IPS-18a (cell line): ENCODE data around the gene PIK3IP1.
"Not testable (repeated sequence)": the region's sequence is repeated elsewhere in the genome, so short reads cannot be mapped to it uniquely, and the experiment has no call there.

Experiments used
- H3K27ac ChIP-seq: one replicate; pipeline ENCODE4 v1.5.1; 2013; ENCODE audit warnings: low read length
- H3K27me3 ChIP-seq: one replicate; pipeline ENCODE4 v1.6.1; 2013; ENCODE audit warnings: mild to moderate bottlenecking, low read length; ENCODE audit not compliant: control insufficient read depth, insufficient read depth
- H3K36me3 ChIP-seq: one replicate; pipeline ENCODE4 v1.6.1; 2013; ENCODE audit warnings: low read depth, low read length; ENCODE audit not compliant: control insufficient read depth
- H3K4me1 ChIP-seq: one replicate; pipeline ENCODE4 v1.6.1; 2013; ENCODE audit warnings: low read depth, low read length; ENCODE audit not compliant: control insufficient read depth
- H3K4me3 ChIP-seq: one replicate; pipeline ENCODE4 v1.5.1; 2013; ENCODE audit warnings: low read length
- H3K9ac ChIP-seq: one replicate; pipeline ENCODE4 v1.6.1; 2013; ENCODE audit warnings: mild to moderate bottlenecking, low read length, moderate library complexity
- H3K9me3 ChIP-seq: one replicate; pipeline ENCODE4 v1.6.1; 2013; ENCODE audit warnings: low read depth, low read length; ENCODE audit not compliant: control insufficient read depth

The PIK3IP1 gene

GRCh38 chr22:31259798-31260473 lies 32.4 kb downstream of the PIK3IP1 start:
- Histone ChIP-seq H3K4me1 (no peaks in the 10 kb centered on the region), H3K4me3 (no peak overlapping the region), H3K9ac (no peak overlapping the region), H3K36me3 (peaks cover 19% of the 10 kb centered on the region), H3K27ac (no peak overlapping the region), H3K27me3 (no peaks in the 10 kb centered on the region), H3K9me3 (no peaks in the 10 kb centered on the region)

GRCh38 chr22:31253949-31254348 lies 38.3 kb downstream of the PIK3IP1 start:
- Histone ChIP-seq H3K4me1 (no peaks in the 10 kb centered on the region), H3K36me3 (peaks cover 5% of the 10 kb centered on the region), H3K9me3 (no peaks in the 10 kb centered on the region), H3K4me3 (no peak overlapping the region), H3K27me3 (no peaks in the 10 kb centered on the region), H3K27ac (no peak overlapping the region), H3K9ac (no peak overlapping the region)

DNA sequence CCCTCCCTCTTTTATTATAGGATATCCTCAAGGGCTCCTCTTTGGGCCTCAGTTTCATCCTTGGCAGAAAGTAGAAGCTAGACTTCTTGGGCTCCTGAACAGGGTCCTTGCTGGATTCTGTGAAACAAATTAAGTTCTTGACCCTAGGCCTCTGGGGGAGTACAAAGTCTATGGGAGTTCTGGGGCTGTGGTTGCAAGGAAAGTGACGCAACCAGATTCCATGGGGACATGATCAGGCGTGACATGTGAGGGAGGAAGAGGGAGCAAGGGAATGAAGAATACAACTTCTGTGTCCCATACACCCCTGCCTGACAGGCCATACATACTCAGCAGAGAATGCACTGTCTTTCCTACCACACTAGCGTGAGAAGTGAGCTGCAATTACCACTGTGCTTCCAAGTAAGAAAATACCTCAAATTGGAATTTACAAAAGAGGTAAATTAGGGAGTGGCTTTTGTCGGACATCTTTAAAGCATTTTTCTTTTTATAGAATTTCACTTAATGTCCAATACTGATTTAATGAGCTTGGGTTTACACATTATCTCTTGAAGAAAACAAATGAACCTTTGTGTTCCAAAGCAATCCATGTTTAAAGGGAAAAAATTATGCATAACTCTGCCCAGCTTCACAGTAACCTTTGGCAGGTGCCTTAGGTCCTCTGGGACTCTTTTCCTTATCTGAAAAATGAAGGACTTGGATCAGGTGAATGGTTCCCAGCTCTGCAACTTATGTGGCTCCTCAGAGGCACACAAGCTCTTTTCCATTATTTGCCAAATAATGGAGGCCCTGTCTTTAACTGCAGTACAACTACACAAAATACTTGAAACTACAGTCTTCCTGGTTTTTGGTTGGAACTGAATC lies 41.3 kb downstream of the PIK3IP1 start:
- Histone ChIP-seq H3K9ac (no peak overlapping the region), H3K36me3 (no peaks in the 10 kb centered on the region), H3K4me3 (no peak overlapping the region), H3K9me3 (no peaks in the 10 kb centered on the region), H3K4me1 (no peaks in the 10 kb centered on the region), H3K27ac (no peak overlapping the region), H3K27me3 (no peaks in the 10 kb centered on the region)

- H3K4me3 ChIP-seq = no peak overlapping the region
- no peak overlapping the region for H3K9ac ChIP-seq
- H3K36me3 ChIP-seq = no peaks in the 10 kb centered on the region
- no peaks in the 10 kb centered on the region for H3K27me3 ChIP-seq
- no peak overlapping the region for H3K27ac ChIP-seq
- H3K9me3 ChIP-seq = no peaks in the 10 kb centered on the region
- peaks cover 2% of the 10 kb centered on the region for H3K4me1 ChIP-seq
These were observed 43.0 kb downstream of the PIK3IP1 start for GRCh38 chr22:31248965-31249958.

DNA sequence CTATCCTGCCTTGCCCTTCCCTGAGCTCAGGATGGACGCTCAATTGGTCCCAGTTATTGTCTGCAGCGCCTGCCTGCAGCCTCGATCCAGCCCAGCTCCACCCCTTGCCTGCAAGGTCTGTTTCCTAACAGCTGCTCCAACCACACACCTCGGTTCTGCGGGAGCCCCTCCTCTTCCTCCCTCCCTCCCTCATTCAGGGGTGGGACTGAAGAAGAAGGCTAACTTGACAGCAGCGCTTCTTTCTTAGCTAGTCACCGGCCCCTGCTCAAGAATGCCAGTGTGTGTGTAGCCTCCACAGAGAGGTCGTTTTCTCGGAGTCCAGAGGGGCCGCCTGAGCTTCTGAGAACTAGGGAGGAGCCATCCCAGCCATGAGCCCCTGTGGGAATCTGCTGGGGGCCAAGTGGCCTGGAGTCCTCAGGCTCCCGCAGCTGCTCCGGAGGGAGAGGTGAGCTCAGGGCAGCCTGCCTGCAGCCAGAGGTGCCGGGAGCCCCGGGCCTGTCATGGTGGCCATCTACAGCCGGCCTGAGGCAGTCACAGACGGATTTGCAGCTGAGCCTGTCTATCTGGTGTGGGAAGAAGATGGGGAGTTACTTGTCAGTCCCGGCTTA lies 44.0 kb downstream of the PIK3IP1 start:
- no peaks in the 10 kb centered on the region for H3K36me3 ChIP-seq
- no peak overlapping the region for H3K9ac ChIP-seq
- no peaks in the 10 kb centered on the region for H3K9me3 ChIP-seq
- H3K4me1 ChIP-seq = peaks cover 6% of the 10 kb centered on the region
- no peaks in the 10 kb centered on the region for H3K27me3 ChIP-seq
- no peak overlapping the region for H3K4me3 ChIP-seq
- no peak overlapping the region for H3K27ac ChIP-seq

GRCh38 chr22:31247726-31248125 lies 44.6 kb downstream of the PIK3IP1 start:
- Histone ChIP-seq H3K9ac (no peak overlapping the region), H3K4me1 (peaks cover 6% of the 10 kb centered on the region), H3K9me3 (no peaks in the 10 kb centered on the region), H3K4me3 (no peak overlapping the region), H3K27ac (no peak overlapping the region), H3K27me3 (no peaks in the 10 kb centered on the region), H3K36me3 (no peaks in the 10 kb centered on the region)

DNA sequence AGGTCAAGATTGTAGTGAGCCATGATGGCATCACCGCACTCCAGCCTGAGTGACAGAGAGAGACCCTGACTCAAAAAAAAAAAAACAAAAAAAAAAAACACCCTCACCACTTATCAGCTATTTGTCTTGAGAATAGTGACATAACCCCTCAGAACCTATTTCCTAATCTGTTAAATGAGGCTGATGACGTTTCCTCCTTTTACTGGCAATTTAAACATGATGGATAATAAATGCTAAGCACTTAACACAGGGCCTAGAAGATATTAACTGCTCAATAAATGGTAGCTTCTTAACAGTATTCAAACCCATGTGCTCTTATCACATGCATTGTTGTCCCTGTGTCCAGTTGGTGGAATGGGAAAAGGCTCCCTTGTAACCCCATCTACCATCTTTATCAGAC lies 45.6 kb downstream of the PIK3IP1 start:
- H3K36me3 ChIP-seq = no peaks in the 10 kb centered on the region

DNA sequence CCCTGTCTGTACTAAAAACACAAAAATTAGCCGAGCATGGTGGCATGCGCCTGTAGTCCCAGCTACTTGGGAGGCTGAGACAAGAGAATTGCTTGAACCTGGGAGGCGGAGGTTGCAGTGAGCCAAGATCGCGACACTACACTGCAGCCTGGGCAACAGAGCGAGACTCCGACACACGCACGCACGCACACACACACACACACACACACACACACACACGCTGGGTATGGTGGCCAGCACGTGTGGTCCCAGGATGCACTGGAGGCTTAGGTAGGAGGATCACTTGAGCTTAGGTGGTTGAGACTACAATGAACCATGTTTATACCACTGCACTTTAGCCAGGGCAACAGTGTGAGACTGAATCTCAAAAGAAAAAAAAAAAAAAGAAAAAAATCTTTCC lies 46.3 kb downstream of the PIK3IP1 start:
- H3K9ac ChIP-seq, H3K27me3 ChIP-seq, H3K36me3 ChIP-seq, H3K4me3 ChIP-seq, H3K4me1 ChIP-seq, H3K27ac ChIP-seq, H3K9me3 ChIP-seq: not testable (repeated sequence)

More for the DNA sequence above, 45.6 kb downstream of the PIK3IP1 start:
- Histone ChIP-seq H3K9me3 (no peaks in the 10 kb centered on the region), H3K4me3 (no peak overlapping the region), H3K27me3 (no peaks in the 10 kb centered on the region), H3K4me1 (peaks cover 6% of the 10 kb centered on the region), H3K9ac (no peak overlapping the region), H3K27ac (no peak overlapping the region)

- Histone ChIP-seq H3K9ac (no peak overlapping the region), H3K9me3 (no peaks in the 10 kb centered on the region), H3K36me3 (no peaks in the 10 kb centered on the region), H3K4me3 (no peak overlapping the region), H3K27me3 (no peaks in the 10 kb centered on the region), H3K4me1 (peaks cover 6% of the 10 kb centered on the region), H3K27ac (no peak overlapping the region)
These were observed 47.3 kb downstream of the PIK3IP1 start for GRCh38 chr22:31244943-31245451.

- Histone ChIP-seq H3K27me3 (no peaks in the 10 kb centered on the region), H3K4me1 (peaks cover 6% of the 10 kb centered on the region), H3K9ac (no peak overlapping the region), H3K9me3 (no peaks in the 10 kb centered on the region), H3K36me3 (no peaks in the 10 kb centered on the region), H3K4me3 (no peak overlapping the region), H3K27ac (no peak overlapping the region)
These were observed 48.0 kb downstream of the PIK3IP1 start for GRCh38 chr22:31244046-31244942.
